ENCODE data around the gene LRRC47. TPM values are rescaled to one million over a fixed set of nuclear protein-coding genes. Genes with fewer than 3 reads are reported as not detected.
"Not testable (repeated sequence)": the region's sequence is repeated elsewhere in the genome, so short reads cannot be mapped to it uniquely, and the experiment has no call there.

The LRRC47 gene
- total RNA-seq, 2 donors from 2014 or later, result 42.4 to 53.8 TPM

DNA sequence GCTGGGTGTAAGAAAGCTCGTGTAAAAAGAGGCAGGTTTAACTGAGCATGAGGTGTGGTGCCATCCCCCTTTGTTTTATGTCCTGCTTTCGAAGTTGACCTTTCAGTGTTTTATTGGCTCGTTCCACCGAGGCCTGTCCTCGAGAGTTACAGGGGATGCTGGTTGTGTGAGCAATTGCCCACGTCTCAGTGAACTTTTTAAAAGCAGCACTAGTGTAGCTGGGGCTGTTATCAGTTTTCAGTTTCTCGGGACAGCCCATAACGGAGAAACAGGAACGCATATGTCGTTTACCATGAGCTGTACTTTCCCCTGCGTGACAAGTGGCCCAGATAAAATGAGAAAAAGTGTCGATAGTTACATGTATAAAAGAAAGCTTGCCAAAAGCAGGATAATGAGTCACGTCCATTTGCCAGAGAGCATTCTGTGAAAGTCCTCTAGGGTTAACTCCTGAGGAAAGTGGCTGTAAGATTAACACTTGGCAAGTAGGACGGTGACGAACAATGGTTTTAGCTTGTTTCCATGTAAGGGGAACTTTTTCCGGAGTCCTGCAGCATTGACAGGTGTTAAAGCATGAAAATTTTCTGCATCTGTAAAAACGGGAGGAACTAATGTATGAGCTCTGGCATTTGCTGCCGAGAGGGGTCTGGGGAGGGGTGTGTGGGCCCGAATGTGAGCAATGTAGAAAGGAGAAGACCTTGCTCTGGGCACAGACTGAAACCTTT lies 7.8 kb upstream of the LRRC47 start:
- no peak overlapping the region for H3K4me3 ChIP-seq
- H3K27ac ChIP-seq, result no peak overlapping the region
- intact Hi-C loops (cut with DNase I), result no loop called here
- DNase-seq (ENCODE audit: low spot score), result no peak
- no peaks in the 10 kb centered on the region for H3K27me3 ChIP-seq (replicated peaks; ENCODE audit: insufficient read depth)
- no peaks in the 10 kb centered on the region for H3K36me3 ChIP-seq
- no peaks in the 10 kb centered on the region for H3K9me3 ChIP-seq
- 51% methylated on average over 19 of the region's 19 CpGs for WGBS
- H3K4me1 ChIP-seq (replicated peaks), result no peaks in the 10 kb centered on the region
- TF ChIP-seq POLR2AphosphoS5 (IDR thresholded peaks at IDR 0.05), result no peak
- TF ChIP-seq, protein P1, sequence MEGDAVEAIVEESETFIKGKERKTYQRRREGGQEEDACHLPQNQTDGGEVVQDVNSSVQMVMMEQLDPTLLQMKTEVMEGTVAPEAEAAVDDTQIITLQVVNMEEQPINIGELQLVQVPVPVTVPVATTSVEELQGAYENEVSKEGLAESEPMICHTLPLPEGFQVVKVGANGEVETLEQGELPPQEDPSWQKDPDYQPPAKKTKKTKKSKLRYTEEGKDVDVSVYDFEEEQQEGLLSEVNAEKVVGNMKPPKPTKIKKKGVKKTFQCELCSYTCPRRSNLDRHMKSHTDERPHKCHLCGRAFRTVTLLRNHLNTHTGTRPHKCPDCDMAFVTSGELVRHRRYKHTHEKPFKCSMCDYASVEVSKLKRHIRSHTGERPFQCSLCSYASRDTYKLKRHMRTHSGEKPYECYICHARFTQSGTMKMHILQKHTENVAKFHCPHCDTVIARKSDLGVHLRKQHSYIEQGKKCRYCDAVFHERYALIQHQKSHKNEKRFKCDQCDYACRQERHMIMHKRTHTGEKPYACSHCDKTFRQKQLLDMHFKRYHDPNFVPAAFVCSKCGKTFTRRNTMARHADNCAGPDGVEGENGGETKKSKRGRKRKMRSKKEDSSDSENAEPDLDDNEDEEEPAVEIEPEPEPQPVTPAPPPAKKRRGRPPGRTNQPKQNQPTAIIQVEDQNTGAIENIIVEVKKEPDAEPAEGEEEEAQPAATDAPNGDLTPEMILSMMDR (IDR thresholded peaks at IDR 0.05), result no peak
- no peak for TF ChIP-seq POLR2A (IDR thresholded peaks at IDR 0.05)

- DNase-seq (ENCODE audit: low spot score); H3K9me3 ChIP-seq; H3K4me3 ChIP-seq; H3K36me3 ChIP-seq; intact Hi-C loops (cut with DNase I); H3K27me3 ChIP-seq (replicated peaks; ENCODE audit: insufficient read depth); H3K4me1 ChIP-seq (replicated peaks); H3K27ac ChIP-seq: not testable (repeated sequence)
- 89% methylated on average over 3 of the region's 3 CpGs for WGBS
Measured at GRCh38 chr1:3800795-3801194, 4.5 kb upstream of the LRRC47 start.

- H3K27me3 ChIP-seq (replicated peaks; ENCODE audit: insufficient read depth), result no peaks in the 10 kb centered on the region
- H3K36me3 ChIP-seq, result no peaks in the 10 kb centered on the region
- H3K27ac ChIP-seq, result no peak overlapping the region
- no peak overlapping the region for H3K4me3 ChIP-seq
- 89% methylated on average over 11 of the region's 11 CpGs for WGBS
- no peak for TF ChIP-seq POLR2AphosphoS5 (IDR thresholded peaks at IDR 0.05)
- TF ChIP-seq, protein P1 (IDR thresholded peaks at IDR 0.05), result no peak
- TF ChIP-seq POLR2A (IDR thresholded peaks at IDR 0.05), result no peak
- intact Hi-C loops (cut with DNase I), result no loop called here
- H3K9me3 ChIP-seq, result no peaks in the 10 kb centered on the region
- no peak for DNase-seq (ENCODE audit: low spot score)
- peaks cover 4% of the 10 kb centered on the region for H3K4me1 ChIP-seq (replicated peaks)
Measured at GRCh38 chr1:3799976-3800685, 3.8 kb upstream of the LRRC47 start.

- Histone ChIP-seq H3K9me3 (no peaks in the 10 kb centered on the region), H3K27ac (peak overlapping the region; percentile 18 to 44), H3K27me3 (replicated peaks; ENCODE audit: insufficient read depth) (no peaks in the 10 kb centered on the region), H3K4me1 (replicated peaks) (peaks cover 17% of the 10 kb centered on the region), H3K36me3 (no peaks in the 10 kb centered on the region), H3K4me3 (peak overlapping the region; percentile 85 to 93)
- no peak for DNase-seq (ENCODE audit: low spot score)
- TF ChIP-seq, protein P1 (IDR thresholded peaks at IDR 0.05), result no peak
- TF ChIP-seq POLR2AphosphoS5 (IDR thresholded peaks at IDR 0.05) (no peak), POLR2A (IDR thresholded peaks at IDR 0.05) (no peak)
- intact Hi-C loops (cut with DNase I), result no loop called here
- WGBS, result 6% methylated on average over 25 of the region's 53 CpGs
Measured at GRCh38 chr1:3795453-3796214, 664 bp downstream of the LRRC47 start.

DNA sequence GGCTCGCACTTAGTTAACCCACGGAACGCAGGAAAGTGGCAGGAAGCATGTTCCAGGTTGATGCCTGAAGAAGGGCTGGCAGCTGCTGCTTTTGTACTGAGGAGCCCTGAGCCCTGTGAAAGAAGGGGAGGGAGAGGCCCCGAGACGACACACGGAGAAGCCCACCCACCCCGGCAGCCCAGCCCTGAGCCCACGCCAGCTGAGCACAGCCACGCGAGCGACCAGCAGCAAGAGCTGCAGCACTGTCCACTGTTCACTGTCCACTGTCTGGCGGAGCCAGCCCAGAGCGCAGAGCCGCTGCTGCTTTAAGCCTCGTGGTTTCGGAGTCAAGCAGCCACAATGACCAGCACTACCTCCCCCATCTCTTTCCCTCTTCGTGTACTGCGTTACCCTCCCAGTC lies 5.3 kb downstream of the LRRC47 start:
- 68% methylated on average over 18 of the region's 18 CpGs for WGBS
- Histone ChIP-seq H3K36me3 (peaks cover 0 to 4% of the 10 kb centered on the region in 2 donors), H3K27ac (no peak overlapping the region), H3K4me1 (replicated peaks) (peaks cover 23% of the 10 kb centered on the region), H3K9me3 (no peaks in the 10 kb centered on the region), H3K4me3 (no peak overlapping the region), H3K27me3 (replicated peaks; ENCODE audit: insufficient read depth) (no peaks in the 10 kb centered on the region)
- no peak for DNase-seq (ENCODE audit: low spot score)
- TF ChIP-seq POLR2A (IDR thresholded peaks at IDR 0.05) (no peak), POLR2AphosphoS5 (IDR thresholded peaks at IDR 0.05) (no peak)
- TF ChIP-seq, protein P1 (IDR thresholded peaks at IDR 0.05), result no peak
- intact Hi-C loops (cut with DNase I), result loop anchor here (5.0 kb wide), 1 partner anchor 44 kb away; no protein-coding TSS in a partner anchor
